GM12864 (cell line): ENCODE measurements around the gene PI16.

Experiments
- DNase-seq: peaks from one replicate; pipeline ENCODE4 v3.0.0-alpha.2; 2011; ENCODE audit warnings: low read depth
- H3K4me3 ChIP-seq: 2 replicates; pipeline ENCODE4 v1.5.1; 2011; ENCODE audit warnings: mild to moderate bottlenecking, low read depth, low read length, control low read depth
- TF ChIP-seq, protein P1 (sequence below): IDR thresholded peaks from 2 replicates; pipeline ENCODE4 v1.5.1; 2011; ENCODE audit warnings: low read depth, mild to moderate bottlenecking, moderate library complexity, low read length, control low read depth, inconsistent platforms; ENCODE audit errors: missing control alignments

The PI16 gene

DNA sequence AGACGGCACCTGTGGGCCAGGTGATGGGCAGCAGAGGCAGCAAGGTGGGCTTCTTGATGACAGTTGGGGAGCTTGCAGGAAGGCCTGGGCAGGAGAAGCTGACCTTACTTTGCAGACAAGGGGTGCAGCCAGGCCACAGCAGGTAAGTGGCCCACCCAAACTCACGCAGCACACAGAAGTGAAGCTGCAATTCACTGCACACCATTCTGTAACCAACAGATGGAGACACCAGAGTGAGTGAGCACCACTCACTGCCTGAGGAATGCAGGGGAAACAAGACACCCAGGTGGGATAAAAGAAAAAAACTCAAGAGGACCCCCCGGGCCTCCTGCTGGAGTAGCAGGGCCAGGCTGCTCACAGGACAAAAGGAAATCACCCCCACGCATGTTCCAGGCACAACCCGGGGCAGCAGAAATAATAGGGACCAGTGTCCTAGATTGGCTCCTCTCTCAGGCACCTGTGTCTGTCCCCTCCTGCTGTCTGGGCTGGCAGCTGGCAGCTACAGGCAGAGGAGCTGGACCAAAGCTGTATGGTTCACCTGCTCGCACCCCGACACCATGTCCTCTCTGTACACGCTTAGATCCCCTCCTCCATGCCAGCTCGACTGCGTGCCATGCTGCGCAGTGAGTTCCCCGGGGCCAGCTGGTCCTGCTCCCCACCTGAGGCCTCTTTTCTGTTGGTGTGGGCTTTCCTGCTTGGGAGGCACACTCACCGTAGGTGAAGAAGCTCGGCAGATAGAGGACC, 26.5 kb downstream of the PI16 start:
- no peak overlapping the region for H3K4me3 ChIP-seq
- TF ChIP-seq, protein P1, sequence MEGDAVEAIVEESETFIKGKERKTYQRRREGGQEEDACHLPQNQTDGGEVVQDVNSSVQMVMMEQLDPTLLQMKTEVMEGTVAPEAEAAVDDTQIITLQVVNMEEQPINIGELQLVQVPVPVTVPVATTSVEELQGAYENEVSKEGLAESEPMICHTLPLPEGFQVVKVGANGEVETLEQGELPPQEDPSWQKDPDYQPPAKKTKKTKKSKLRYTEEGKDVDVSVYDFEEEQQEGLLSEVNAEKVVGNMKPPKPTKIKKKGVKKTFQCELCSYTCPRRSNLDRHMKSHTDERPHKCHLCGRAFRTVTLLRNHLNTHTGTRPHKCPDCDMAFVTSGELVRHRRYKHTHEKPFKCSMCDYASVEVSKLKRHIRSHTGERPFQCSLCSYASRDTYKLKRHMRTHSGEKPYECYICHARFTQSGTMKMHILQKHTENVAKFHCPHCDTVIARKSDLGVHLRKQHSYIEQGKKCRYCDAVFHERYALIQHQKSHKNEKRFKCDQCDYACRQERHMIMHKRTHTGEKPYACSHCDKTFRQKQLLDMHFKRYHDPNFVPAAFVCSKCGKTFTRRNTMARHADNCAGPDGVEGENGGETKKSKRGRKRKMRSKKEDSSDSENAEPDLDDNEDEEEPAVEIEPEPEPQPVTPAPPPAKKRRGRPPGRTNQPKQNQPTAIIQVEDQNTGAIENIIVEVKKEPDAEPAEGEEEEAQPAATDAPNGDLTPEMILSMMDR, result no peak
- DNase-seq, result no peak

DNA sequence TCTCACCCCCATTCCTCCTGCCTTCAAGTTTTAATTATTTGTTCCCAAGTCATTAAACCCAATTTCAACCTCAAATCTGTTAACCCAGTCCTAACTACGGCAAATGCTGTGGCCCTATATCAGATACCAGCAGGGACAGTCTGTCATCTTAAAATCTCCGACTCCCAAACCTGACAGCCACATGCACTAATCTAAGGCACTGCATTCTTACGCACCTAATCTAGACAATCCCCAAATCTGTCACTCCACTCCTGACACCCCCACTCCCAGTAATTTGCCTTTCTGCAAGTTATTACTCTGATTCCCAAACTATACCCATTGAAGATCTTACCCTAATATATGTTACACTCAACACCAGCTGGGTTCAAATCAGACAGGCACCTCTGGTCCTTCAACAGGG, 29.0 kb downstream of the PI16 start:
- TF ChIP-seq, protein P1, result no peak
- H3K4me3 ChIP-seq, result no peak overlapping the region
- DNase-seq, result no peak

DNA sequence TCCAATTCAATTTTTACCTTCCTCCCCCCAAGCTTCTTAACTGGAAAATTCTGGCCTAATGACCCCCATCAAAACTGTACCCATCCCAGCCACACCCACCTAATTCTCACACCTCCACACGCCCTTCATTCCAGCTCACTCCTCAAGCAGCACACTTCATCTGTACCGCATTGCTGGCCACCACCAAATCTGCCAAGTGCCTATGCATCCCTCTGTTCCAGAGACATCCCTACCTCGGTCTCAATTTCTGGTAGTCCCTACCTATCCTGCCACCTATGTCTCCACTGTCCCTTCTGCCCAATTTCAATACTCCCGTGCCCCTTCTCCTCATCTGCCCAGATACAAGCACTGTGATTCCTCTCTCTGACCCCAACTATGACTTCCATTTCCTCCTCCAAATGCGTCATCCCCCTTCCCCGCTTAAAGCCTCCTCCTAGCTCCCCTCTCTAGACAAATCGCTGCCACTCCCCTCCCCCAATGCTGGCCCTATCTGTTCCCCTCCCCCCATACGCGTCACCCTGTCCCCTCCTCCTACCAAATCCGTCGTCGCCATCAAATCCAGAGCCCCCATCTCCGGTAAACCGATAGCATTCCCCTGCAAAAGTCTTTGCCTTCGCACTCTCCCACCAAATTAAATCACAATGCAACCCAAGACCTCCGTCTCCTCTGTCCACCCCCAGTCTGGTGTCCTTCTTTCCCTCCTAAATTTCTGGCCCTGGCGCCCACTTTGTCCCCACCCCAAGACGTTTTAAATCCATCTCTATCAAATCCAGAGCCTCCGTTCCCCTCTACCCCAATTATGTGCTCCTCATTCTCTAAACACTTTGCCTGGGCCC, 30.3 kb downstream of the PI16 start:
- no peak for DNase-seq
- TF ChIP-seq, protein P1, result no peak
- H3K4me3 ChIP-seq, result peak overlapping the region; percentile 98

DNA sequence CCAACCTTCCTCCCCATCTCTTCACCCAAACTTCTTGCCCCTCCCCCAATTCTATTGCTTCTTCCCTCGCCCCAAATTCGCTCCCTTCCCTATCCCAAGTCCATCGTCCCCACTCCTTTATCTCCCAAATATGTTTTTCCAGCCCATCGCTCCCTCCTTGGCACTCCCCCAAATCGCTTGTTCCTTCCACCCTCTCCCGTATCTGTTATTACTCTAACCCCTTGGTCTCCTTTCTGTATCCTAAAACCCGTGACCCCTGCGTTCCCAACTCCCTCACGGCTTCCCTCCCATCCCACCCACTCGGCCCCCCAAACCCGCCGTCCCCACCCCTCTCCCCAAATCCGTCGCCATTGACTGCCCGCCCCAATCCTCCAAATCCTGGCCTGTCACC, 30.9 kb downstream of the PI16 start:
- no peak for DNase-seq

DNA sequence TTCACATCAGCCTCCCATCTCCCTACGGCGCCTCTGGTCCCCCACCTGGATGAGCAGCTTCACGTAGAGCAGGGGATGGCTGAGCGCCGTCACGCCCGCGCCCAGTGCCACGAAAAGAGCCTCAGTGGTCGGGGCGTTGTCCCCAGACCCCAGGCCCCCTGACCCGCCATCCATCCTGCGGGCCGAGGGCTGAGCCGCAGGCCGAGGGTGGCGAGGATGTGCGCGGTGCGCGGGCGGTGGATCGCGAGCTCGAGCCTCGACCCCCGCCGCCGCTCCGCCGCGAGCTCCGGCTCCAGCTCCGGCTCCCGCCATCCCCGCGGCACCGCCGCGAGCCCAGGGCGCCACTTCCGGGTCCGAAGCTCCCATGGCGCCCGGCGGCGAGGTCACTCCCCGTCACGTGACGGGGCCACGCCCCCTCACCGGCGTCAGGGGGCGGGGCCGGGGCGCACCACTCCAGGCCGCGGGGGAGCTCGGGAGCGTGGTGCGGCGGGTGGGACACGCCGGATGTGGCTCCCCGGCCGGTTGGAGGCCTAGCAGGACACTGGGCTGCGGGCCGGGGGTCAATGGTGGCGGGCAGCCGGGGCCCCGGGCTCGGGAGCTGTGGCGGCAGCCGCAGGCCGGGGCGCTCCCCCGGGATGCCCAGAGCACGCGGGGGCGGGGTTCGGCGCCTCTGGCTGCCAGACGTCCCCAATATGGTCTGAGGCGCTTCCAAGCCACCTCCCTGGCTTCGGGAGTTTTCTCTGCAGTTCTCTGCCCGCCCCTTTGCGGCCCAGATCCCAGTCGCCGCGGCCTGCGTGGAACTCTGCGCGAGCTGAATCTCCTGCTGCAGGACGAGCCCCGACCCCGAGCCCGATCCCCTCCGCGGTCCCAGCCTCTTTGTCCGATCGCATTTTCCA, 31.5 kb downstream of the PI16 start, which contains the start of gene MTCH1:
TSS of gene MTCH1 (minus strand) at position 389 of the 896 bp plus-strand sequence. CDS start at position 366, 23 bp downstream.
- H3K4me3 ChIP-seq, result peak within 1 kb of the TSS; percentile 98
- TF ChIP-seq, protein P1, result no peak
- DNase-seq, result peak; percentile 53

More for the DNA sequence above, 30.9 kb downstream of the PI16 start:
- peak overlapping the region; percentile 98 for H3K4me3 ChIP-seq
- TF ChIP-seq, protein P1, result no peak

DNA sequence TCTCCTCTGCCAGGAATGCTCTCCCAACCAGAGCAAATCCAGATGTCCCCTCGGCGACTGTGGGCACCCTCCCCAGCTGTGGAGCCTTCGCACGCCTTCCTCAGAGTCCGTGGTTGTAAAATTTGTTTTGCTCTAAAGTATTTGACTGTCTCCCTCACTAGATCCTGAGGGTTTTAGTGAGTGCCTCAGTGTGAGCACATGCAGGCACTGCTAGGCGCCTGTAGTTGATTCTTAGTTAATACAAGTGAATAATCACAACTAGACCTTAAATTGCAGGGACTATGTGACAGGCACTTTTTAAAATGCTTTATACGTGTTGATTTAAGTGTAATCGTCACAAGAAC, 32.1 kb downstream of the PI16 start:
- H3K4me3 ChIP-seq, result peak overlapping the region; percentile 98
- TF ChIP-seq, protein P1, result no peak
- no peak for DNase-seq
